ENCODE measurements around the gene ALPL. TPM values are rescaled to one million over a fixed set of nuclear protein-coding genes. Genes with fewer than 3 reads are reported as not detected.

Gene ALPL
- total and polyA plus RNA-seq, 9 of the 15 experiments (the other 6 are each of a cell fraction or from before 2014, with no cell fraction given), result 0.04 to 0.38 (median 0.18) TPM; not detected in 4

- Histone ChIP-seq H3K9me1 (ENCODE audit: control insufficient read depth, insufficient read depth, low read length) (no peaks in the 10 kb centered on the region), H4K20me1 (replicated peaks; ENCODE audit: control insufficient read depth, insufficient read depth, low read length) (peaks cover 12% of the 10 kb centered on the region; the same call in 1 of the 2 replicates), H3K27ac (ENCODE audit: extremely low read depth, low read depth, low read length) (no peak overlapping the region), H3K79me2 (ENCODE audit: control insufficient read depth, insufficient read depth, low read length) (no peaks in the 10 kb centered on the region), H2AFZ (ENCODE audit: low read depth, low read length) (no peak overlapping the region), H3K36me3 (ENCODE audit: control insufficient read depth, insufficient read depth, low read length) (no peaks in the 10 kb centered on the region), H3K4me3 (no peak overlapping the region), H3K4me2 (ENCODE audit: insufficient read depth, low read length) (no peak overlapping the region), H3K9me3 (replicated peaks; ENCODE audit: control insufficient read depth, insufficient read depth, low read depth, low read length) (no peaks in the 10 kb centered on the region), H3K4me1 (replicated peaks in 1 of 2; ENCODE audit: control insufficient read depth in 2 of 2, insufficient read depth in 2 of 2, low read length in 2 of 2) (peaks cover 0 to 14% of the 10 kb centered on the region in 2 experiments; a peak in 2 of 5 replicates), H3K9ac (ENCODE audit: insufficient read depth in 1 of 2, low read depth in 2 of 2, low read length in 2 of 2) (no peak overlapping the region), H3K27me3 (ENCODE audit: control insufficient read depth in 2 of 2, insufficient read depth in 2 of 2, low read length in 2 of 2) (peaks cover 53 to 78% of the 10 kb centered on the region in 2 experiments)
- ATAC-seq (no peak), DNase-seq (ENCODE audit: extremely low read depth in 1 of 4, low spot score in 3 of 4) (no peak), FAIRE-seq (no peak)
- CTCF ChIA-PET (ENCODE audit: low intra/inter-chr PET ratio), result no interaction called here
- no TSS peak for BruUV-seq (replicated peaks)
- in situ Hi-C loops (cut with MboI) (no loop called here), intact Hi-C loops (cut with micrococcal nuclease) (no loop called here)
- POLR2A ChIA-PET, result interaction anchor here (0.6 to 1.7 kb wide), 8 partner anchors 15 to 737 kb away, joined by 3 to 5 read pairs (median 3); no protein-coding TSS in a partner anchor
- 5% methylated on average over 6 of the region's 6 CpGs for WGBS (ENCODE audit: insufficient coverage, low coverage, missing lambda C conversion rate)
- TF ChIP-seq, protein P1, sequence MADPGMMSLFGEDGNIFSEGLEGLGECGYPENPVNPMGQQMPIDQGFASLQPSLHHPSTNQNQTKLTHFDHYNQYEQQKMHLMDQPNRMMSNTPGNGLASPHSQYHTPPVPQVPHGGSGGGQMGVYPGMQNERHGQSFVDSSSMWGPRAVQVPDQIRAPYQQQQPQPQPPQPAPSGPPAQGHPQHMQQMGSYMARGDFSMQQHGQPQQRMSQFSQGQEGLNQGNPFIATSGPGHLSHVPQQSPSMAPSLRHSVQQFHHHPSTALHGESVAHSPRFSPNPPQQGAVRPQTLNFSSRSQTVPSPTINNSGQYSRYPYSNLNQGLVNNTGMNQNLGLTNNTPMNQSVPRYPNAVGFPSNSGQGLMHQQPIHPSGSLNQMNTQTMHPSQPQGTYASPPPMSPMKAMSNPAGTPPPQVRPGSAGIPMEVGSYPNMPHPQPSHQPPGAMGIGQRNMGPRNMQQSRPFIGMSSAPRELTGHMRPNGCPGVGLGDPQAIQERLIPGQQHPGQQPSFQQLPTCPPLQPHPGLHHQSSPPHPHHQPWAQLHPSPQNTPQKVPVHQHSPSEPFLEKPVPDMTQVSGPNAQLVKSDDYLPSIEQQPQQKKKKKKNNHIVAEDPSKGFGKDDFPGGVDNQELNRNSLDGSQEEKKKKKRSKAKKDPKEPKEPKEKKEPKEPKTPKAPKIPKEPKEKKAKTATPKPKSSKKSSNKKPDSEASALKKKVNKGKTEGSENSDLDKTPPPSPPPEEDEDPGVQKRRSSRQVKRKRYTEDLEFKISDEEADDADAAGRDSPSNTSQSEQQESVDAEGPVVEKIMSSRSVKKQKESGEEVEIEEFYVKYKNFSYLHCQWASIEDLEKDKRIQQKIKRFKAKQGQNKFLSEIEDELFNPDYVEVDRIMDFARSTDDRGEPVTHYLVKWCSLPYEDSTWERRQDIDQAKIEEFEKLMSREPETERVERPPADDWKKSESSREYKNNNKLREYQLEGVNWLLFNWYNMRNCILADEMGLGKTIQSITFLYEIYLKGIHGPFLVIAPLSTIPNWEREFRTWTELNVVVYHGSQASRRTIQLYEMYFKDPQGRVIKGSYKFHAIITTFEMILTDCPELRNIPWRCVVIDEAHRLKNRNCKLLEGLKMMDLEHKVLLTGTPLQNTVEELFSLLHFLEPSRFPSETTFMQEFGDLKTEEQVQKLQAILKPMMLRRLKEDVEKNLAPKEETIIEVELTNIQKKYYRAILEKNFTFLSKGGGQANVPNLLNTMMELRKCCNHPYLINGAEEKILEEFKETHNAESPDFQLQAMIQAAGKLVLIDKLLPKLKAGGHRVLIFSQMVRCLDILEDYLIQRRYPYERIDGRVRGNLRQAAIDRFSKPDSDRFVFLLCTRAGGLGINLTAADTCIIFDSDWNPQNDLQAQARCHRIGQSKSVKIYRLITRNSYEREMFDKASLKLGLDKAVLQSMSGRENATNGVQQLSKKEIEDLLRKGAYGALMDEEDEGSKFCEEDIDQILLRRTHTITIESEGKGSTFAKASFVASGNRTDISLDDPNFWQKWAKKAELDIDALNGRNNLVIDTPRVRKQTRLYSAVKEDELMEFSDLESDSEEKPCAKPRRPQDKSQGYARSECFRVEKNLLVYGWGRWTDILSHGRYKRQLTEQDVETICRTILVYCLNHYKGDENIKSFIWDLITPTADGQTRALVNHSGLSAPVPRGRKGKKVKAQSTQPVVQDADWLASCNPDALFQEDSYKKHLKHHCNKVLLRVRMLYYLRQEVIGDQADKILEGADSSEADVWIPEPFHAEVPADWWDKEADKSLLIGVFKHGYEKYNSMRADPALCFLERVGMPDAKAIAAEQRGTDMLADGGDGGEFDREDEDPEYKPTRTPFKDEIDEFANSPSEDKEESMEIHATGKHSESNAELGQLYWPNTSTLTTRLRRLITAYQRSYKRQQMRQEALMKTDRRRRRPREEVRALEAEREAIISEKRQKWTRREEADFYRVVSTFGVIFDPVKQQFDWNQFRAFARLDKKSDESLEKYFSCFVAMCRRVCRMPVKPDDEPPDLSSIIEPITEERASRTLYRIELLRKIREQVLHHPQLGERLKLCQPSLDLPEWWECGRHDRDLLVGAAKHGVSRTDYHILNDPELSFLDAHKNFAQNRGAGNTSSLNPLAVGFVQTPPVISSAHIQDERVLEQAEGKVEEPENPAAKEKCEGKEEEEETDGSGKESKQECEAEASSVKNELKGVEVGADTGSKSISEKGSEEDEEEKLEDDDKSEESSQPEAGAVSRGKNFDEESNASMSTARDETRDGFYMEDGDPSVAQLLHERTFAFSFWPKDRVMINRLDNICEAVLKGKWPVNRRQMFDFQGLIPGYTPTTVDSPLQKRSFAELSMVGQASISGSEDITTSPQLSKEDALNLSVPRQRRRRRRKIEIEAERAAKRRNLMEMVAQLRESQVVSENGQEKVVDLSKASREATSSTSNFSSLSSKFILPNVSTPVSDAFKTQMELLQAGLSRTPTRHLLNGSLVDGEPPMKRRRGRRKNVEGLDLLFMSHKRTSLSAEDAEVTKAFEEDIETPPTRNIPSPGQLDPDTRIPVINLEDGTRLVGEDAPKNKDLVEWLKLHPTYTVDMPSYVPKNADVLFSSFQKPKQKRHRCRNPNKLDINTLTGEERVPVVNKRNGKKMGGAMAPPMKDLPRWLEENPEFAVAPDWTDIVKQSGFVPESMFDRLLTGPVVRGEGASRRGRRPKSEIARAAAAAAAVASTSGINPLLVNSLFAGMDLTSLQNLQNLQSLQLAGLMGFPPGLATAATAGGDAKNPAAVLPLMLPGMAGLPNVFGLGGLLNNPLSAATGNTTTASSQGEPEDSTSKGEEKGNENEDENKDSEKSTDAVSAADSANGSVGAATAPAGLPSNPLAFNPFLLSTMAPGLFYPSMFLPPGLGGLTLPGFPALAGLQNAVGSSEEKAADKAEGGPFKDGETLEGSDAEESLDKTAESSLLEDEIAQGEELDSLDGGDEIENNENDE (IDR thresholded peaks at IDR 0.05; ENCODE audit: low read depth, low read length), result no peak
- TF ChIP-seq MAFG (tag; conservative IDR thresholded peaks at IDR 0.05), result no peak
- TF ChIP-seq AFF1 (IDR thresholded peaks at IDR 0.05; ENCODE audit: low read depth in 1 of 2, partially characterized antibody in 2 of 2), result no peak
- TF ChIP-seq POLR3A (IDR thresholded peaks at IDR 0.05; ENCODE audit: borderline replicate concordance, extremely low read depth, insufficient read depth, insufficient read length), result no peak
These were observed 32.1 kb downstream of the ALPL start for GRCh38 chr1:21541329-21541728.
